Muscle layer of duodenum (tissue), 2 donors: Measurements from ENCODE around the gene D2HGDH.

ENCODE experiments used
- H3K27ac ChIP-seq: one replicate; pipeline ENCODE4 v1.7.0; 2013; ENCODE audit warnings: mild to moderate bottlenecking, low read length
- H3K27me3 ChIP-seq: one replicate; pipeline ENCODE4 v1.7.0; 2013; ENCODE audit warnings: low read depth, mild to moderate bottlenecking, control low read depth, low read length
- H3K36me3 ChIP-seq, 2 donors: one replicate each; pipeline ENCODE4 v1.7.0; 2013; ENCODE audit warnings: low read length in 2 of 2, control low read depth in 1 of 2, mild to moderate bottlenecking in 1 of 2; ENCODE audit not compliant: insufficient read depth in 2 of 2, control insufficient read depth in 1 of 2
- H3K4me1 ChIP-seq, 2 donors: one replicate each; pipeline ENCODE4 v1.7.0; 2013; ENCODE audit warnings: low read length in 2 of 2, mild to moderate bottlenecking in 2 of 2, control low read depth in 1 of 2, moderate library complexity in 1 of 2; ENCODE audit not compliant: insufficient read depth in 2 of 2, control insufficient read depth in 1 of 2
- H3K4me3 ChIP-seq, 2 donors: one replicate each; pipeline ENCODE4 v1.7.0; 2013; ENCODE audit warnings: low read length in 2 of 2, low read depth in 1 of 2, mild to moderate bottlenecking in 1 of 2
- H3K9me3 ChIP-seq, 2 donors: one replicate each; pipeline ENCODE4 v1.7.0; 2013; ENCODE audit warnings: low read length in 2 of 2, control low read depth in 1 of 2, mild to moderate bottlenecking in 1 of 2; ENCODE audit not compliant: control insufficient read depth in 1 of 2
- donor health status: healthy.

The D2HGDH gene

DNA sequence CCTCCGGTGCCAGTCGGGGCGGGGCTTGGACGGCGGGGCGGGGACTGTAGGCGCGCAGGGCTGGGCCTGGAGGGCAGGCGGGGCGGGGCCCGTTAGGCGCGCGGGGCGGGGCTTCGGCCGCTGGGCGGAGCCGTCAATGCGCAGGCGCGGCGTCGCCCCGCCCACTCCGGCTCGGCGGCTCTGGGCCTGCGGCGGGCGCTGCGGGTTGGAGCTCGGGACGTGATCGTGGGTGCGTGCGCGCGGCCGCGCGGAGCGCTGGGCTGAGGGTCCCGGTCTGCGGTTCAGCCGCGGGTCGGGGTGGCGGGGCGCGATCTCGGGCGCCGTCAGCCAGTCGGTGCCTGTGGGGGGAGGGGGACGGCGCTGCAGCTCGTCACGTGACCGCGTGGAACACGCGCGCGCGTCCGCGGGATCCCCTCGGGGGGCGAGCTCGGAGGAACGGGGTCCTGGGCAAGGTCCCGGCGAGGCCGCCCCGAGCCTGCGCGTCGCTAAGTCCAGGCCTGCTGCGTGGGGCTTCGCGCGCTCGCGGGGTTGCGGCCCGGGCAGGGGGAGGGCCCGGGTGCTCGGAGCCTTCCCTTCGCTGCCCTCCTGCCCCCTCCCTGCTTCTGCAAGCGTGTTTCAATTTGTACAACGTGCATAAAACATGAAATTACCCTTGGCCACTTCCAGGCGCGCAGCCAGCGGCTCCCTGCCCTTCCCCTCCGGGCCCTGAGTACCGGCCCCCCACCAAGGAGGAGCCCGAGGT is at the start of gene D2HGDH:
D2HGDH (plus strand) TSS at position 164 of the 742 bp plus-strand sequence. CDS start 595 bp downstream, outside the sequence.
- no peaks in the 10 kb centered on the region for H3K9me3 ChIP-seq
- peak within 1 kb of the TSS; percentile 67 for H3K27ac ChIP-seq

DNA sequence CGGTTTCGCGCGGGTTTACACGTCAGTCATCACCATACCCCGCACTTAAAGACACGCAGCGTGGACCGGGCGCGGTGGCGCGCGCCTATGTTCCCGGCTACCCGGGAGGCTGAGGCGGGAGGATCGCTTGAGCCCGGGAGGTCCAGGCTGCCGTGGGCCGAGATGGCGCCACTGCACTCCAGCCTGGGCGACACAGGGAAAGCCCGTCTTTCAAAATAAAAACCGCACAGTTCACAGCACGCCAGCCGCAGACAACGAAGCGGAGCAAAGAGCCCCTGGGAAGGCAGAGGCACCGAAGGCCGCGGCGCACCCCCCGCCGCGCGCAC is 48.1 kb upstream of the D2HGDH start:
- Histone ChIP-seq H3K27me3 (no peaks in the 10 kb centered on the region), H3K4me3 (peak overlapping the region; percentile 74), H3K27ac (no peak overlapping the region), H3K36me3 (peaks cover 8 to 11% of the 10 kb centered on the region in 2 donors), H3K4me1 (peaks cover 5 to 20% of the 10 kb centered on the region in 2 donors), H3K9me3 (no peaks in the 10 kb centered on the region)

More for the DNA sequence above, at the start of gene D2HGDH:
- H3K4me1 ChIP-seq, result peaks cover 0 to 9% of the 10 kb centered on the region in 2 donors
- peaks cover 0 to 4% of the 10 kb centered on the region in 2 donors for H3K36me3 ChIP-seq
- peak within 1 kb of the TSS; percentile 68 to 99 for H3K4me3 ChIP-seq
- H3K27me3 ChIP-seq, result no peaks in the 10 kb centered on the region

DNA sequence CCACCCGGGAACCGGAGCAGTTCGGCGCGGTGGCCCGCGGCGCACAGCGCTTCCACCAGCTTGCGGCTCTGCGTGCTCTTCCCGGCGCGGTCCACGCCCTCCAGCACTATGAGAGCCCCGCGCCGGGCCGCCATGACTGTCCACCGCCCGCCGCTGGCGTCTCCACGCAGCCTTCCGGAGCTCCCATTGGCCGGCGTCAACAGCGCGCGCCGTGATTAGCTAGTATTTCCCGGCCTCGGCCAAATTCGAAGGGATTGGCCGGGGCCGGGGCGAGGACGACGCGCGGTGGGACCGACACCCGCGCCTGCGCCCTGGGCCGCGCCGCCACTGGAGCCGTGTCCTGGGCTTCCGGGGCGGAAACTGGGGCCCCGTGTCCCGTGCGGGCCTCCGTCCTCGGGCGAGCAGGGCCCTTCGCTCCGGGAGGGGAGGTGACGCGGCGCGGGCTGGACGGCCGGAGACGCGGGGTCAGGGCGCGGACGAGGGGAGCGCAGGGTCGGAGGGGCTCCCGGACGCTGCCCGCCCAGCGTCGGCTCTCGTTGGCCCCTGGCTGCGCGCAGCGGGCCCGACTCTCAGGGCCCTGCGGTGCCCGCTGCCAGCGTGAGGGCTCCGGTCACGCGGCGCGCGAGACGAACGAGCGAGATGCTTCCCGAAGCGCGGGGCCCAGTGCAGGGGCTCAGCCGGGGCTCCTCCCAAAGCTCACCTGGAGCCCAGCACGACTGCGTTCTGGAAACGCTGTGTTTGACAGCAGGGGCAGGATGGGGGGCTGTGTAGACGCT is 47.6 kb upstream of the D2HGDH start, which contains the start of gene DTYMK:
DTYMK (minus strand) TSS at position 166 of the 776 bp plus-strand sequence; CDS start at position 134, 32 bp downstream.
- H3K4me1 ChIP-seq, result peaks cover 5 to 20% of the 10 kb centered on the region in 2 donors
- no peaks in the 10 kb centered on the region for H3K27me3 ChIP-seq
- peaks cover 12 to 15% of the 10 kb centered on the region in 2 donors for H3K36me3 ChIP-seq
- H3K27ac ChIP-seq, result peak within 1 kb of the TSS; percentile 59
- H3K4me3 ChIP-seq, result peak within 1 kb of the TSS; percentile 74
- no peaks in the 10 kb centered on the region for H3K9me3 ChIP-seq

DNA sequence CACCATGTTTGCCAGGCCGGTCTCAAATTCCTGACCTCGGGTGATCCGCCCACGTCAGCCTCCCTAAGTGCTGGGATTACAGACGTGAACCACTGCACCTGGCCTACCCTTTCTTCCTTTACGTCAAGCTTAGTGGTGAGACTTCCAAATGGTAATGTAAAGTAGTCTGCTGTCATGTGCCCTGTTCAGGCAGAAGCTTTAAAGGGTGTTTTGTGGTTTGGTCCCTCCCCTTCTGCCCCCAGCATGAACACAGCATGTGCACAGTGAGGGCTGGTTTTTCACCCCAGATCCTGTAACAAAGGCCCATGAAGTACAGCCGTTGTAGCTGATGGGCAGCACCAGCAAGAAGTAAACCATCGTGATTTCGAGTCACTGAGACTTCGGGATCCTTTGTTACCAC is 45.1 kb upstream of the D2HGDH start:
- H3K27ac ChIP-seq, result no peak overlapping the region
- peaks cover 12 to 21% of the 10 kb centered on the region in 2 donors for H3K36me3 ChIP-seq
- H3K9me3 ChIP-seq, result no peaks in the 10 kb centered on the region
- H3K4me1 ChIP-seq, result peaks cover 5 to 20% of the 10 kb centered on the region in 2 donors
- H3K27me3 ChIP-seq, result no peaks in the 10 kb centered on the region
- no peak overlapping the region for H3K4me3 ChIP-seq

DNA sequence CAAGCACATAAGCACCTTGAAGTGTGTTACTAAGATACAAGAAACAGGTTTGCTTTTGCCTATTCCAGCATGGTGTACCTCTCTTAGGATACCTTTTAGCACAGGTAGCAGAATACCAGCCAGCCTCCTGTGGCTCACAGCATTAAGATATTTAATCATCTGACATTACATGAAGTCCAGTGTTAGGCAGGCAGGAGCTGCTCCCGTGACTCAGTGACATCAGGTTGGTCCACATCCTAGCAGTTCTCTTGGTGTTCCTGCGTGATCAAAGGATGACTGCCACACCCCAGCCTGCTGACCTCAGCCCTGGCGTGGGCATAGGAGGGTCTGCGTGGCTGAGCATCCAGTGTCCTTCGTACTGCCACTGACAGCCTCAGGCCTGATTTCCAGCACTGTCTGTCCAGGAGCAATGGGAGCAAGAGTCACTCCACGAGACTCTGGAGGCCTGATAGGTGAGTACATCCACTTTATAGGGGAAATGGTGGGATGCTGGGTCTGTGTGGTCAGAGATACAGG is 44.2 kb upstream of the D2HGDH start:
- Histone ChIP-seq H3K27ac (no peak overlapping the region), H3K4me3 (no peak overlapping the region), H3K36me3 (peaks cover 15 to 25% of the 10 kb centered on the region in 2 donors), H3K4me1 (peaks cover 5 to 20% of the 10 kb centered on the region in 2 donors), H3K9me3 (no peaks in the 10 kb centered on the region), H3K27me3 (no peaks in the 10 kb centered on the region)

DNA sequence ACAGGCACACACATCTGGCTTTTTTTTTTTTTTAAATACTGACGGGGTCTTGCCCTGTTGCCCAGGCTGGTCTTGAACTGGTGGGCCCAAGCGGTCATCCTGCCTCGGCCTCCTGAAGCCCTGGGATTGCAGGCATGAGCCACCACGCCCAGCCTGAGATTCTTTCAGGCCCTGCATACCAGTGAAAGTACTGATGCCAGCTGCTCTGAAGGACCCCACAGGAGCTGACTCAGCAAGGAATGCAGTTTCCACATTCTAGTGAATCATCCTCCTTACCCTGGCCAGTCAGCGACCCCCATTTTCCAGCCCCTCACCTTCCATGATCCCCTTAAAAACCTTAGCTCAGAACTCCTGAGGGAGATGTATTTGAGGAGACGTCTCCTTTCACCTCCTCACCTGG is 42.0 kb upstream of the D2HGDH start:
- no peaks in the 10 kb centered on the region for H3K9me3 ChIP-seq
- H3K4me1 ChIP-seq, result peaks cover 5 to 12% of the 10 kb centered on the region in 2 donors
- H3K36me3 ChIP-seq, result peaks cover 15 to 25% of the 10 kb centered on the region in 2 donors
- no peaks in the 10 kb centered on the region for H3K27me3 ChIP-seq
- H3K27ac ChIP-seq, result no peak overlapping the region
- no peak overlapping the region for H3K4me3 ChIP-seq

DNA sequence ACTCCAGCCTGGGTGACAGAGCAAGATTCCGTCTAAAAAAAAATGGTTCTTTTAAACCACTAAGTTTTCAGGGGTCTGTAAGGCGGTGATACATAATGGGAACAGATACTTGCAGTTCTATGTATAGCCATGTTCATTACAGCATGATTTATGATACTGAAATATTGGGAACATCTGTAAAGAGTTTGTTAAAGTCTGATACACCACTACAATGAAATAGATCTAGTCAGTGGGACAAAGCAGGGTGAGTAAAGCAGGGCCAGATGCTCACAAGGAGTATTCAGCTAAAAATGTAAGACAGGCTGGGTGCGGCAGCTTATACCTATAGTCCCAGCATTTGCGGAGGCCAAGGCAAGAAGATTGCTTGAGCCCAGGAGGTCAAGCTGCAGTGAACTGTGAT is 38.8 kb upstream of the D2HGDH start:
- Histone ChIP-seq H3K27ac (no peak overlapping the region), H3K4me3 (no peak overlapping the region), H3K9me3 (no peaks in the 10 kb centered on the region), H3K27me3 (no peaks in the 10 kb centered on the region), H3K4me1 (no peaks in the 10 kb centered on the region), H3K36me3 (peaks cover 7 to 14% of the 10 kb centered on the region in 2 donors)

DNA sequence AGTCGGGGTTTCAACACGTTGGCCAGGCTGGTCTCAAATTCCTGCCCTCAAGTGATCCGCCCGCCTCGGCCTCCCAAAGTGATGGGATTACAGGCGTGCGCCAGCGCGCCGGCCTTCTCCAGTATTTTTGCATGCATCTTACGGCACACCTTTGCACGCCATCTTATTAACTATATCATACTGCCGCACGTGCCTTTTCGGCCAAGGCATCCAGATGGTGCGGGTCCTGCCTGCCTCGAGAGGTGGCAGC is 33.4 kb upstream of the D2HGDH start:
- Histone ChIP-seq H3K4me1 (peaks cover 0 to 18% of the 10 kb centered on the region in 2 donors), H3K9me3 (no peaks in the 10 kb centered on the region), H3K27ac (no peak overlapping the region), H3K27me3 (no peaks in the 10 kb centered on the region), H3K36me3 (peaks cover 5 to 6% of the 10 kb centered on the region in 2 donors), H3K4me3 (peak overlapping the region; percentile 52 to 75)

DNA sequence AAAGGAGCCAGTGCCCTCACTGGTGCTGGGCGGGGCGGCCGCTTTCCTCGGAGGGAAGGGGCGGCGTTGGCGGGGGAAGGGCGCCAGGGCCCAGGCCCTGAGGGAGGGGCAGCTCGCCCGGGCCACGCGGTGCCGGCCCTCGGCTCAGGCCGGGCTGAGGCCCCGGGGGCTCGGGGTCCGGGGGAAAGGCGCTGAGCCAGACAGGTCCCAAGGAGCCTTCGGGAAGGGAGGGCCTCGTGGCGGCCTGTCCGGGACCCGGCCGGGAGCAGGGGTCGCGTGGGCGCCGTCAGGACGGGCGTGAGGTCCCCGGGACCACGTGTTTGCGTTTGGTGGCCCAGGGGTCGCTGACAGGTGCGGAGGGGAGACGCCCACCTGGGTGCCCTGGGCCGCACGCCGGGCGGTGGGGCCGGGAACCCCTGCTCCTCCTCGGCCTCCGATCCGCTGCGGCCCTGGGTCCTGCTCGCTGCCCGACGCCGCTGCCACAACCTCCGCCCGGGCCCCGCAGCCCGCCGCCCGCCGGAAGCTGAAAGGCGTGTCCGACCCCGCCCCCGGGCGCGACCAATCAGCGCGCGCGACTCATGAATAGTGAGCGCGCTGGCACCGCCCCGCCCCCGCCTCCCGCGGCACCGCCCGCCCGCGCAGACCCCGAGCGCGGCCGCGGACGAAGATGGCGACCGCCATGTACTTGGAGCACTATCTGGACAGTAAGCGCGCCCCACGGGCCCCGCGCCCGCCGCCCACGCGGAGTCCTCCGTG is 32.9 kb upstream of the D2HGDH start, which contains the start of gene ING5:
ING5 (plus strand) TSS at position 641 of the 756 bp plus-strand sequence; CDS start at position 668, 27 bp downstream.
- Histone ChIP-seq H3K27ac (no peak within 1 kb of the TSS), H3K36me3 (peaks cover 5 to 11% of the 10 kb centered on the region in 2 donors), H3K4me3 (peak within 1 kb of the TSS; percentile 66 to 84), H3K27me3 (no peaks in the 10 kb centered on the region), H3K4me1 (peaks cover 0 to 18% of the 10 kb centered on the region in 2 donors), H3K9me3 (no peaks in the 10 kb centered on the region)

DNA sequence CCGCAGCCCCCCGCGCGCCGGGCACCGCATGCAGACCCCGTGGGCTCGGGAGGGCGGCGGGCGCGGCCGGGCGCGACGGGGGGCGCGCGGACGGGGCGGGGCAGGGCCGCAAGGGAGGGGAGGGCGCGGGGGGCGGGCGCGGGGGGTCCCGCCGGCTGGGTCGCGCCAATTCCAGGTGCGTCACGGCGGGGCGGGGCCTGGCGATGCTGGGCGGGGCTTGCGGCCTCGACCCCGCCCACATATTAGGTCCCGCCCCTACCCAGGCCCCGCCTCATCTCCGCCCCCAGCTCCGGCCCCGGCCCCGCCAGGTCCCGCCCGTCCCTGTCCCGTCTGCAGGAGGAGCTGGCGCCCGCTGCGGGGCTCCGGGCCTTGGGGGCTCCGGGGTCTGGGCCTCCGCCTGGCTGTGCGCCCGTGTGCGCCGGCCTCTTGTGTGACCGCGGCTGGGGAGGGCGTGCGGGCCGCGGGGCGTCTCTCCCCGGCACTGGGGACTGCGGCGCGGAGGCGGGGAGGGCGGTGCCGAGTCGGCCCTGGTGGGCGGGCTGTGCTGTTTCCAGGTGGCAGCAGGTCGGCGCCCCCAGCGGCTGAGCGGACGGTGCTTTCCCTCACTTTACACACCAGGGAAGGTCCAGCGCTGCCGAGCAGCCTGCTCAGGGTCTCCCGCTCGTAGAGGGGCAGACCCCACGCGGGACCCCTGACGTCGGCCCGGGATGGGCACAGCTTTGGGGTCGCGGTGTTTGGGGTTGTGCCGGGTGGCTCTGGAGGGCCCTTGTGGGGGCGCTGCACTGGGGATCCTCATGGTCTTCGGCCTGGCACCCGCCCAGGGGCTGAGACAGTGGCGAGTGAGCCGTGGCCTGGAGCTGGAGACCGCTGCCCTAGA is 32.0 kb upstream of the D2HGDH start:
- H3K27me3 ChIP-seq, result no peaks in the 10 kb centered on the region
- peak overlapping the region; percentile 66 to 84 for H3K4me3 ChIP-seq
- H3K4me1 ChIP-seq, result peaks cover 0 to 18% of the 10 kb centered on the region in 2 donors
- H3K27ac ChIP-seq, result no peak overlapping the region
- H3K9me3 ChIP-seq, result no peaks in the 10 kb centered on the region
- peaks cover 6 to 19% of the 10 kb centered on the region in 2 donors for H3K36me3 ChIP-seq
